ENCODE data around the gene YEATS2.
"Not testable (repeated sequence)": the region's sequence is repeated elsewhere in the genome, so short reads cannot be mapped to it uniquely, and the experiment has no call there.

The YEATS2 gene

GRCh38 chr3:183697610-183698317 is at the start of gene YEATS2:
Gene YEATS2, plus strand, starts transcription at chr3:183697797. Its CDS starts 17,366 bp downstream, at chr3:183715163.
- DNase-seq, result peak; percentile 75

GRCh38 chr3:183650554-183650953 is 47.0 kb upstream of the YEATS2 start:
- no peak for DNase-seq

DNA sequence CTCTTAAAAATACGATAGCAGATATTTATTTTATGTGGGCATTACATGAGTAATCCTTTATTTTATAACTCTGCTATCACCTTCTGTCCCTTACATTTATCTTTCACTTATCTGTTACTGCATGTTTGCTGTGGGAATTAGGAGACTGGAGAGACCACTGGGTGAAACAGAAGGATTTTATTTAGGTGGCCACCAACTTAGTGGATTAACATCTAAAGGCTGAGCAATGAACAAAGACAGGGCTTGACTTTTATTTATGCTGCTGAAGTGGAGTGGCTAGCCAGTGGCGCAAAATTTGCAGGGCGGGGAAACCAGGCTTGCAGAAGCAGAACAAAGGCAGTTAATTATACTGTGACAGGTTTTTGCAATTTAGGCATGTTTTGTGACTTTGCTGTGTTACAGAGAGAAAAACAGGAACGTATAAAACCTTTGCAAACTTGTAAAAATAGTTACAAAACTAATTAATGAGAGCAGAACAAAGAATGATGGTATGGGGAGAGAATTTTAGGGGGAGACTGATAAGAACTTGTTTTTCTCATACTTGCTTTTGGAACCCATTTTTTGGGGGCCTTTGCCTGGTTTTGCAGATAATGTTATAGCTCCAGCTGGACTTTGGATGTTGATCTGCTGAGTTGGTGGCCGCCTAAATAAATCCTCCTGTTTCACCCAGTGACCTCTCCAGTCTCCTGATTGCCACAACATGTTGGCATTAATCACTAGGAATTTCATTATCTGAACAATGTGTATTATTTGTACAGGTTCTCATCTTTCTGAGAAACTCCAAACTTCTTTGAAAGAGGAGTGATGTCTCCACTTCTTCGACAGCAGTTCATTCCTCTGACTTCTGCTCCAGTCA is 44.2 kb upstream of the YEATS2 start:
- no peak for DNase-seq

DNA sequence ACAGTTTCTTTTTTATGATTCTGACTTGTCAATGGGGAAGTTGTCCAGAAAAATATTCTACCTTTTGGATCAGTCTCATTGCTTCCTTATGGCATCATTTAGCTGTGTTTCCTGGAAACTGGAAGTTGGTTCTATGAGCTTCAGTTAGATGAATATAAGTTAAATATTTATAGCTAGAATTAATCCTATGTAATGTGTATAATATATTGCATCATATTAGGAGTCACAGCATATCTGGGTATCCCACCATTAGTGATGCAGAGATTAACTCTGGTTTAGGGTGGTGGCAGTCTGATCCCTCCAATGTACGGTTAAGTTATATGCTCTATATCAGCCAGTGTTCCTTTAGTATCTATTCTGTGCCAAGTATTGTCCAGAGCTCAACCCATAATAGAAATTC is 42.9 kb upstream of the YEATS2 start:
- no peak for DNase-seq

- no peak for DNase-seq
These were observed 35.5 kb upstream of the YEATS2 start for GRCh38 chr3:183662099-183662498.

- no peak for DNase-seq
These were observed 32.6 kb upstream of the YEATS2 start for GRCh38 chr3:183664913-183665381.

GRCh38 chr3:183680061-183680460 is 17.5 kb upstream of the YEATS2 start:
- no peak for DNase-seq

- DNase-seq, result no peak
These were observed 9.9 kb upstream of the YEATS2 start for GRCh38 chr3:183687705-183688104.

DNA sequence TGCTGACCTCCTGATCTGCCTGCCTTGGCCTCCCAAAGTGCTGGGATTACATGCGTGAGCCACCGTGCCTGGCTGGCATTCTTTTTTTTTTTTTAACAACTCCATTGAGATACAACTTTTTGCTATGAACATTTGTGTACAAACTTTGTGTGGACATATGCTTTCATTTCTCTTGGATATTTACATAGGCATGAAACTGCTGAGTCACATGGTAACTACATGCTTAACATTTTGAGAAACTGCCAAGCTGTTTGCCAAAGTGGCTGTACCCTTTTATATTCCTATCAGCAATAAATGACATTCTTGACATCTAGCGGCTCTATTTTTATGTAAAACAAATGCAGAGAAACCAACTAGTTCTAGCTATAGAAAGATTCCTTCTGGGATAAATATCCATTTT is 8.7 kb upstream of the YEATS2 start:
- no peak for DNase-seq

GRCh38 chr3:183689621-183690020 is 8.0 kb upstream of the YEATS2 start:
- DNase-seq, result not testable (repeated sequence)

GRCh38 chr3:183690402-183690995 is 7.1 kb upstream of the YEATS2 start:
- DNase-seq, result no peak

- no peak for DNase-seq
These were observed 5.2 kb upstream of the YEATS2 start for GRCh38 chr3:183692436-183692835.

DNA sequence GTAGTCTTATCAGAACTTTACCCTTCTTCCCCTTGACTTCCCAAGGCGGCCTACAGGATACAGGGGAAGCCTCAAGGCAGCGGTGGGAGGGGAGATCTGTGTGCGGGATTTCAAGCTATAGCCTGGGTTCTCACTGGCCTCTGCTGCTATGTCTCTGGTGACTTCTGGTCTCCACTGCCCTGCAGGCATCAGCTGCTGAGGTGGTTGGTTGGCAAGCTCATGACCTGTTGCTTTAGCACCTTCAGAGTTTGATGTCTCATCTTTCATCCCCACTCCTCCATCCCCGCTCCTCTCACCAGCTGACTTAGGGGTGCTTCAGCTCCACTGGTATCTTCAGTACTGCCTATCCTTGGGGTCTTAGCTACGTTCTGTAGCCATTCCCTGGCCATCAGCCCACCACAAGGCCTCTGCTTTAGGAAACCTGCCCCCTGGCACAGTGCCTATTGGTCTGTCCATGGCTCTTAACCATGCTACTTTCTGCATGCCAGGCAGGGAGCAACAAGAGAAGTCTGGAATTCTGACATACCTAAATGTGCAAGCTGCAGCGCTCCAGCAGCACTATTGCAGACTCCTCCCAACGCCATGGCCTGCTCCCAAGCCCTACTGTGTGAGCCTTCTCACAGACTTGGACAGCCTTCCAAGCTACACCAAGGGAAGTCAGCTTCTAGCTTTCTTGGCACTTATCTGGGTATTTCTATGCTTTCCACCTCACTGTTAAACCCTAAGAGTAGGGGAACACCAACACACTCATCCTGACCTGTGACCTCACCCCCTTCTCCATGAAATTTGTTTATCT is 1.8 kb upstream of the YEATS2 start:
- no peak for DNase-seq

GRCh38 chr3:183697123-183697609 is 431 bp upstream of the YEATS2 start:
- no peak for DNase-seq

DNA sequence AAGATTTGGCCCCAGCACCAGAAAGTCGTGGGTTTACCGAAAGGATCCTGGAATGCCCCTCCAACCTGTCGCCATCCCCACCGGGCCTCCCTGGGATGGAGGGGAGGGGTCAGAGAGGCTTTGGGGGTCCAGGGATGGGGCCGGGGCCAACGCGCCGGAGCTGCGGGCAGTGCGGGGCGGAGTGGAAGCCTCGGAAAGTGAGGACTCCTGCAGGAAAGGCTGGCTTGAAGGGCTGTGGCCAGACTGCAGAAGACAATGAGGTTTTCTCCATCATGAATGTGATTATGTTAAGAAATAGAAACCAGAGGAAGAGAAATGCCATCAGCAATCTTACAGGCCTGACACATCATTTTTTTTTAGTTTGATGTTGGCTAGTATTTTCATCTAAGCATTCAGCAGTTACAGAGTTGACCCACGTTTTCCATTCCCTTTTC is 738 bp downstream of the YEATS2 start:
- peak; percentile 22 for DNase-seq

- DNase-seq, result no peak
These were observed 1.2 kb downstream of the YEATS2 start for GRCh38 chr3:183698756-183699155.

DNA sequence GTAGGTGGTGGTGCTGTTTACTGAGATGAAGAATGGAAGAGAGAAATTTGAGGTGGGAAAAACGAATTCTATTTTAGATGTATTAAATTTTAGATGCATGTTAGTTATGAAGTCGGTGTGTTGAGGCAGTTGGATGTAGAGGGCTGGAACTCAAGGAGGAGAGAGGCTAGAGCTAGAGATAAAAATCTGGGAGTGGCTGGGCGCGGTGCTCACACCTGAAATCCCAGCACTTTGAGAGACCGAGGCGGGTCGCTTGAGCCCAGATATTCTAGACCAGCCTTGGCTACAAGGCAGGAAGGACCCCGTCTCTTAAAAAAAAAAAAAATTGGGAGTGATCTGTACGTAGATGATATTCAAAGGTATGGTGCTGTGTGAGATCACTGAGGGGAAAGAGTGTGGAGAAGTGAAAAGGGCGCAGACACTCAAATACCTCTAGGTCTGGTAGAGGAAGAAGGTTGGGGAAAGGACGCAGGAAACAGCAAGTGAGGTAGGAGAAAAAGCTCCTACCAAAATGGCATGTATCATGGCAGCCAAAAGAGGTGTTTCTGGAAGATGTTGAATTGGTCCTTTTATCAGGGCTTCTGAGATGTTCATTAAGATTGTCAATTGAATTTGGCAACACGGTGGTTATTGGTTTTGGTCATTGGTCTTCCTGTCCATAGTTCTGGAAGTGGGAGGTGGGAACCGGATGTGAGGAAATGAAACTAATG is 1.8 kb downstream of the YEATS2 start:
- DNase-seq, result no peak

- DNase-seq, result no peak
These were observed 4.1 kb downstream of the YEATS2 start for GRCh38 chr3:183701744-183702143.

DNA sequence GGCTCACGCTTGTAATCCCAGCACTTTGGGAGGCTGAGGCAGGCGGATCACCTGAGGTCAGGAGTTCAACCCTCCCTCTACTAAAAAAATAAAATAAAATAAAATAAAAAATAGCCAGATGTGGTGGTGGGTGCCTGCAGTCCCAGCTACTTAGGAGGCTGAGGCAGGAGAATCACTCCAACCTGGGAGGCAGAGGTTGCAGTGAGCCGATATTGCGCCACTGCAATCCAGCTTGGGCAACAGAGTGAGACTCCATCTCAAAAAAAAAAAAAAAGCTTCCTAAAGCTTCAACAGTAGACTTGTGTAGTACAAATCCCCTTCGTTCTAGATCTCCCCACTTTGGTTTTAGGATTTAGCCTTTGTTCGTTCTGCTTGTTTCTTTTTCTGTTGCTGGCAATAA is 6.3 kb downstream of the YEATS2 start:
- not testable (repeated sequence) for DNase-seq

DNA sequence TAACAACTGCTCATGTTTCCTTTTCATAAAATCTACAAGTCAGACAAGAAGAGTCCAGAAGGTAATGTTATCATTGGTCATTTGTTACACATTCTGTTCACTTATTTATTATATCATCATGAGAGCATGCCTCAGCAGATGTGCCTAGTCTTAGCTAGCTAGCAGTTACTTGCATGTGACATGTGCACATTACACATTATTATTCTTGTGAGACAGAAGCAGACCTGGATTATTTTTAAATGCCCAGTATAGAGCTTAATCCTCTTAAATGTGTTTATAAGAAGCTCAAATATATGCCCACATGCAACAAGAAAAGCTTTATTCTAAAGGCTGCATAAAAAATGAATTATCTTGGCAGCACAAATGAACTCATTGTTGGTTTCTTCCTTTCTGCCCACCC is 12.6 kb downstream of the YEATS2 start:
- no peak for DNase-seq

GRCh38 chr3:183711516-183711915 is 13.9 kb downstream of the YEATS2 start:
- no peak for DNase-seq

DNA sequence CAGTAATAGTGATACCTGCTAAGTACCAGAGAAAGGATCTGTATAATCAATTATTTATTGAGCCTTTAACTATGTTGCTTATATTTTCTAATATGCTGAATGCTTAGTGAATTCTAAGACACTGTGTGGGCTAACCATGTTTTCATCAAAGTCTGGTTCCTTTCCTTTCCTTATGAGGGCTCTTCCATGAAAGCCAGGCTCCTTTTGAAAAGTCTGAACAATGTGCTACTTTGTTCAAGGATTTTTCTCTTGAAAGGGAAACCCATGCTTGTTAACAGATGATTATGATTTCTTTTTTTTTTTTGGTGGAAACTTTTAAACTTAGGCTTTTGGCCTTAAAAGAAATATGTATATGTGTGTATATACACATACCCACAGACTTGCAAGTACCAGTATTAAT is 17.0 kb downstream of the YEATS2 start:
- no peak for DNase-seq

Measured in stimulated activated CD4-positive, alpha-beta T cell treated with anti-CD3 and anti-CD28 coated beads, Interleukin-4, amount 100 ng/mL, for 1 hour (primary cell).